PC-9 (cell line): Measurements from ENCODE around the gene TMEM80. TPM values are rescaled to one million over a fixed set of nuclear protein-coding genes. Genes with fewer than 3 reads are reported as not detected.

Experiments used
- BruUV-seq: library from RNA; stranded (reverse); fragments of 400-500 nt; replicated peaks from 2 replicates; lab custom pipeline; 2021; lab: Mats Ljungman, UMichigan
- CTCF ChIA-PET: fragments of 300-600 bp; sonication (Branson Sonifier 250); formaldehyde crosslinking; loops from one replicate; lab custom pipeline; 2022; ENCODE audit warnings: antibody characterized with exemption; lab: Charles Lee
- POLR2A ChIA-PET: fragments of 300-600 bp; sonication (Branson Sonifier 250); formaldehyde crosslinking; loops from one replicate; lab custom pipeline; 2022; ENCODE audit warnings: antibody characterized with exemption; ENCODE audit not compliant: unreplicated experiment; lab: Charles Lee
- DNase-seq, 2 experiments: peaks; one replicate each; pipeline versions ENCODE4 v3.0.0 to v3.0.0-alpha.2; 2015 to 2022; ENCODE audit warnings: mixed read lengths in 1 of 2
- H2AFZ ChIP-seq: fragments of 200-600 bp; sonication (generic); 2 replicates; pipeline ENCODE4 v1.8.1; 2017; ENCODE audit warnings: antibody characterized with exemption
- H3F3A ChIP-seq: fragments of 200-600 bp; sonication (generic); 2 replicates; pipeline ENCODE4 v1.8.1; 2017; ENCODE audit warnings: antibody characterized with exemption, mild to moderate bottlenecking, low read depth; ENCODE audit not compliant: insufficient read depth
- H3K27ac ChIP-seq: fragments of 200-600 bp; sonication (generic); 2 replicates; pipeline ENCODE4 v1.6.1; 2016; ENCODE audit warnings: mixed run types
- H3K27me3 ChIP-seq: fragments of 200-600 bp; sonication (generic); 2 replicates; pipeline ENCODE4 v1.6.1; 2016; ENCODE audit warnings: low read depth, mixed run types; ENCODE audit not compliant: insufficient read depth
- H3K36me3 ChIP-seq: fragments of 200-600 bp; sonication (generic); 2 replicates; pipeline ENCODE4 v1.6.1; 2016; ENCODE audit warnings: low read depth, mixed run types
- H3K4me1 ChIP-seq: fragments of 200-600 bp; sonication (generic); replicated peaks from 2 replicates; pipeline ENCODE4 v1.6.1; 2016; ENCODE audit warnings: mixed run types; ENCODE audit not compliant: insufficient read depth
- H3K4me2 ChIP-seq: fragments of 200-600 bp; sonication (generic); 2 replicates; pipeline ENCODE4 v1.6.1; 2017; ENCODE audit warnings: mixed run types
- H3K4me3 ChIP-seq: fragments of 200-600 bp; sonication (generic); 2 replicates; pipeline ENCODE4 v1.6.1; 2016; ENCODE audit warnings: mixed run types
- H3K79me2 ChIP-seq: fragments of 200-600 bp; sonication (generic); 2 replicates; pipeline ENCODE4 v1.6.1; 2017; ENCODE audit warnings: low read depth, mixed run types
- H3K9me2 ChIP-seq: fragments of 200-600 bp; sonication (generic); 2 replicates; pipeline ENCODE4 v1.8.1; 2017; ENCODE audit warnings: mild to moderate bottlenecking; ENCODE audit not compliant: insufficient read depth
- H3K9me3 ChIP-seq: fragments of 200-600 bp; sonication (generic); 2 replicates; pipeline ENCODE4 v1.8.1; 2016; ENCODE audit warnings: low read depth; ENCODE audit not compliant: insufficient read depth
- H4K20me1 ChIP-seq: fragments of 200-600 bp; sonication (generic); 2 replicates; pipeline ENCODE4 v1.8.1; 2017; ENCODE audit not compliant: insufficient read depth
- EZH2 ChIP-seq: fragments of 200-600 bp; sonication (generic); IDR thresholded peaks from 2 replicates; pipeline ENCODE4 v1.8.0; 2017; ENCODE audit warnings: antibody characterized with exemption, low read depth
- intact Hi-C: fragments of 100-400 bp; cut with micrococcal nuclease; formaldehyde crosslinking; loops from one replicate; pipeline ENCODE4 v1.10.0; 2022; ENCODE audit not compliant: unreplicated experiment
- total RNA-seq: library from RNA; stranded (reverse); gene quantifications from 2 replicates; pipeline ENCODE4 v1.2.3, GENCODE V29; 2021
- TF ChIP-seq, protein P1 (sequence below): fragments of 200-600 bp; sonication (generic); conservative IDR thresholded peaks from 2 replicates; pipeline ENCODE4 v1.6.1; 2017; ENCODE audit warnings: mixed run types, antibody characterized with exemption, mild to moderate bottlenecking, moderate library complexity

The TMEM80 gene
- total RNA-seq, 1 experiment from 2014 or later: 36.6 TPM

DNA sequence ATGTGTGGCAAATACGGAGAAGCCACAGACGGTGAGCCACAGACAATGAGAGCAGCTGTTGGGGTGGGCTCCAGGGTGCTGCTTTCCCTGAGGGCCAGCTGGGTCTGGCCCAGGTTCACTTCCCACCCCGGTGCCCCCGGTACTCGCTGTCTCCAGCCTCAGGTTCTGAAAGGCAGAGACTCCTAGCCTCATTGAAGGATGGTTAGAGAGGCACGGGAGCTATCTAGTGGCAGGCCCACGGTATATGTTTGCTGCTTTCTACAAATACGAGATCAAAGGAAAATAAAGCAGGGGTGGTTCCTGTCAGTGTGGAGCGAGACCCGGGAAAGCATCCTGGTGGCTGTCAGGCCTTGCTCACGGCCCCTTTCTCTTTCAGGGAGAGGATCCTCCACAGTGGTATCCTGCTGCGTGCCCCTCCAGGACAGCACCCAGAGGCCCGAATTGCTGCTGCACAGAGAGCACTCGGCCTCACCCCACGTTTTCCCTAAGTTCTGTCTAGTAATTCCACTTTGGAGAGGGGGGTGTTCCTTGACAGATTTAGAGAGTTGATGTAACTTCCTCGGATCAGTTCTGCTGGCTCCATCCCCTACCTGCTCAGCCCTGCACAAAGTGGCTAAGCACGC is 3.0 kb downstream of the TMEM80 start:
- CTCF ChIA-PET: no interaction called here
- no TSS peak for BruUV-seq
- TF ChIP-seq, protein P1, sequence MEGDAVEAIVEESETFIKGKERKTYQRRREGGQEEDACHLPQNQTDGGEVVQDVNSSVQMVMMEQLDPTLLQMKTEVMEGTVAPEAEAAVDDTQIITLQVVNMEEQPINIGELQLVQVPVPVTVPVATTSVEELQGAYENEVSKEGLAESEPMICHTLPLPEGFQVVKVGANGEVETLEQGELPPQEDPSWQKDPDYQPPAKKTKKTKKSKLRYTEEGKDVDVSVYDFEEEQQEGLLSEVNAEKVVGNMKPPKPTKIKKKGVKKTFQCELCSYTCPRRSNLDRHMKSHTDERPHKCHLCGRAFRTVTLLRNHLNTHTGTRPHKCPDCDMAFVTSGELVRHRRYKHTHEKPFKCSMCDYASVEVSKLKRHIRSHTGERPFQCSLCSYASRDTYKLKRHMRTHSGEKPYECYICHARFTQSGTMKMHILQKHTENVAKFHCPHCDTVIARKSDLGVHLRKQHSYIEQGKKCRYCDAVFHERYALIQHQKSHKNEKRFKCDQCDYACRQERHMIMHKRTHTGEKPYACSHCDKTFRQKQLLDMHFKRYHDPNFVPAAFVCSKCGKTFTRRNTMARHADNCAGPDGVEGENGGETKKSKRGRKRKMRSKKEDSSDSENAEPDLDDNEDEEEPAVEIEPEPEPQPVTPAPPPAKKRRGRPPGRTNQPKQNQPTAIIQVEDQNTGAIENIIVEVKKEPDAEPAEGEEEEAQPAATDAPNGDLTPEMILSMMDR: no peak
- Histone ChIP-seq H3K4me2 (no peak overlapping the region), H2AFZ (no peak overlapping the region), H3K27me3 (no peaks in the 10 kb centered on the region), H3K27ac (no peak overlapping the region), H3K36me3 (no peaks in the 10 kb centered on the region), H3K79me2 (peaks cover 26% of the 10 kb centered on the region), H3K9me3 (no peaks in the 10 kb centered on the region), H3F3A (no peaks in the 10 kb centered on the region; the same call in 1 of the 2 replicates), H4K20me1 (no peaks in the 10 kb centered on the region), H3K4me1 (peaks cover 18% of the 10 kb centered on the region; the same call in 1 of the 2 replicates), H3K4me3 (no peak overlapping the region), H3K9me2 (no peaks in the 10 kb centered on the region)
- no peak for DNase-seq
- POLR2A ChIA-PET: interaction anchor here (0.6 kb wide), 2 partner anchors 47 to 83 kb away, joined by 3 to 4 read pairs; partner anchors contain the start of gene IRF7
- intact Hi-C loops: loop anchor here (1.0 kb wide), 1 partner anchor 9 kb away; no protein-coding TSS in a partner anchor

DNA sequence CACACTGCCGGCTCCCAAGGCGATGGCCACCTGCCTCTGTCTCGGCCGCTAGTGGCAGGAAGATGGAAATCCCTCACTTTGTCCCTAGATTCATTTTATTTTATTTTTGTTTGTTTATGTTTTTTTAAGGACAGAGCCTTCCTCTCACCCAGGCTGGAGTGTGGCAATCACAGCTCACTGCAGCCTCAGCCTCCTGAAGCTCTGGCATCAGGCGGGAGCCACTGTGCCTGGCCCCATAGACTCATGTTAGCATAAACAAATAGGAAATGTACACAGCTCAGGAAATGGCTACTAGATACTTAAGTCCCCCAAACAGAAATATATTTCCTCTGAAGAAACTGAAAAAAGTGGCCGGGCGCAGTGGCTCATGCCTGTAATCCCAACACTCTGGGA is 3.5 kb downstream of the TMEM80 start:
- H4K20me1 ChIP-seq: no peaks in the 10 kb centered on the region
- H3K27me3 ChIP-seq: no peaks in the 10 kb centered on the region
- H3K36me3 ChIP-seq: no peaks in the 10 kb centered on the region
- no peak overlapping the region for H3K4me3 ChIP-seq
- no peak overlapping the region for H3K4me2 ChIP-seq
- H3K9me2 ChIP-seq: no peaks in the 10 kb centered on the region
- H2AFZ ChIP-seq: no peak overlapping the region
- H3K79me2 ChIP-seq: peaks cover 21% of the 10 kb centered on the region
- H3F3A ChIP-seq: no peaks in the 10 kb centered on the region; the same call in 1 of the 2 replicates
- intact Hi-C loops: no loop called here
- CTCF ChIA-PET: no interaction called here
- POLR2A ChIA-PET: interaction anchor here (0.6 kb wide), 1 partner anchor 83 kb away, joined by 4 read pairs; the partner anchor contains the start of gene IRF7
- no peaks in the 10 kb centered on the region for H3K9me3 ChIP-seq
- DNase-seq: no peak
- no peak overlapping the region for H3K27ac ChIP-seq
- peaks cover 13% of the 10 kb centered on the region; the same call in 1 of the 2 replicates for H3K4me1 ChIP-seq
- BruUV-seq: no TSS peak
- TF ChIP-seq, protein P1: no peak
- TF ChIP-seq EZH2: no peak

DNA sequence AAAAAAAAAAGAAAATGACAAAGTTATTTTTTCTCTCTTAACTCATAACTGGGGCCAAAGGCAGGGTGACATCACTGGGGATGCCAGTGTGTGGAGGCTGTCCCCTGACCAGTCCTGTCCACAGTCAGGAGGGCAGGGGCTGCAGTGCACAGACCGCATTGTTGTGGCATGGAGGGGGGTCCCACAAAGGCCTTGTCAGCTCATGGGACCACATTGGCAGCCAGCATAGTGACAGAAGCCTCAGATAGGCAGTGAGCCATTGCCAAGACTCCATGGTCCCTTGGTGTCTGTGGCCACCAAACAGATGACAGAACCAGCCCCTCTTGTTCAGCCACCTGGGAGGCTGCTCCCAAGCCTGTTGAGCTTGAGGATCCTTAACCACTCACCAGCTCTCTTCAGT is 4.1 kb downstream of the TMEM80 start:
- Histone ChIP-seq H2AFZ (no peak overlapping the region), H3K4me3 (no peak overlapping the region), H4K20me1 (no peaks in the 10 kb centered on the region), H3K27ac (no peak overlapping the region), H3K79me2 (peaks cover 20% of the 10 kb centered on the region), H3F3A (peaks cover 4% of the 10 kb centered on the region; the same call in 1 of the 2 replicates), H3K9me2 (no peaks in the 10 kb centered on the region), H3K36me3 (no peaks in the 10 kb centered on the region), H3K4me2 (no peak overlapping the region), H3K4me1 (peaks cover 15% of the 10 kb centered on the region; the same call in 1 of the 2 replicates), H3K27me3 (no peaks in the 10 kb centered on the region), H3K9me3 (no peaks in the 10 kb centered on the region)
- BruUV-seq: no TSS peak
- no peak for TF ChIP-seq EZH2
- TF ChIP-seq, protein P1: no peak
- intact Hi-C loops: no loop called here
- DNase-seq: no peak
- POLR2A ChIA-PET: no interaction called here
- CTCF ChIA-PET: interaction anchor here (0.6 kb wide), 1 partner anchor 223 kb away, joined by 6 read pairs; no protein-coding TSS in a partner anchor
